ENCODE data around the gene THSD7A. TPM values are rescaled to one million over a fixed set of nuclear protein-coding genes. Genes with fewer than 3 reads are reported as not detected.

THSD7A gene
- polyA plus RNA-seq, 1 donor (not counting 4 experiments of a cell fraction or from before 2014, with no cell fraction given): not detected

- Histone ChIP-seq H3K9ac (ENCODE audit: control insufficient read depth, extremely low read depth, insufficient read depth, low read length) (no peak overlapping the region), H3K4me2 (ENCODE audit: control insufficient read depth, extremely low read depth, insufficient read depth, low read depth, low read length) (no peak overlapping the region), H3K9me3 (ENCODE audit: control insufficient read depth, low read depth, low read length) (no peaks in the 10 kb centered on the region), H3K4me3 (ENCODE audit: control insufficient read depth in 2 of 3, extremely low read depth in 1 of 3, insufficient read depth in 2 of 3, low read depth in 1 of 3, low read length in 3 of 3) (no peak overlapping the region), H3K27ac (ENCODE audit: control insufficient read depth, insufficient read depth, low read length) (no peak overlapping the region), H4K20me1 (ENCODE audit: control insufficient read depth, extremely low read depth, insufficient read depth, low read length) (no peaks in the 10 kb centered on the region), H3K79me2 (ENCODE audit: control insufficient read depth, insufficient read depth, low read length) (no peaks in the 10 kb centered on the region), H3K27me3 (ENCODE audit: control insufficient read depth, extremely low read depth, insufficient read depth, low read length) (no peaks in the 10 kb centered on the region), H3K36me3 (ENCODE audit: control insufficient read depth in 2 of 2, extremely low read depth in 1 of 2, insufficient read depth in 2 of 2, low read length in 2 of 2) (no peaks in the 10 kb centered on the region), H2AFZ (ENCODE audit: control insufficient read depth, low read length) (no peak overlapping the region), H3K4me1 (ENCODE audit: control insufficient read depth, extremely low read depth, insufficient read depth, low read length) (no peaks in the 10 kb centered on the region), H3K9me1 (ENCODE audit: control insufficient read depth, extremely low read depth, insufficient read depth, low read length) (no peaks in the 10 kb centered on the region)
- FAIRE-seq (no peak), DNase-seq (ENCODE audit: low read depth, low spot score) (no peak)
- dilution Hi-C loops (cut with MboI; ENCODE audit: extremely low pct_ligation_motif_present, low sequenced_read_pairs): no loop called here
- TF ChIP-seq, protein P1, sequence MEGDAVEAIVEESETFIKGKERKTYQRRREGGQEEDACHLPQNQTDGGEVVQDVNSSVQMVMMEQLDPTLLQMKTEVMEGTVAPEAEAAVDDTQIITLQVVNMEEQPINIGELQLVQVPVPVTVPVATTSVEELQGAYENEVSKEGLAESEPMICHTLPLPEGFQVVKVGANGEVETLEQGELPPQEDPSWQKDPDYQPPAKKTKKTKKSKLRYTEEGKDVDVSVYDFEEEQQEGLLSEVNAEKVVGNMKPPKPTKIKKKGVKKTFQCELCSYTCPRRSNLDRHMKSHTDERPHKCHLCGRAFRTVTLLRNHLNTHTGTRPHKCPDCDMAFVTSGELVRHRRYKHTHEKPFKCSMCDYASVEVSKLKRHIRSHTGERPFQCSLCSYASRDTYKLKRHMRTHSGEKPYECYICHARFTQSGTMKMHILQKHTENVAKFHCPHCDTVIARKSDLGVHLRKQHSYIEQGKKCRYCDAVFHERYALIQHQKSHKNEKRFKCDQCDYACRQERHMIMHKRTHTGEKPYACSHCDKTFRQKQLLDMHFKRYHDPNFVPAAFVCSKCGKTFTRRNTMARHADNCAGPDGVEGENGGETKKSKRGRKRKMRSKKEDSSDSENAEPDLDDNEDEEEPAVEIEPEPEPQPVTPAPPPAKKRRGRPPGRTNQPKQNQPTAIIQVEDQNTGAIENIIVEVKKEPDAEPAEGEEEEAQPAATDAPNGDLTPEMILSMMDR (optimal IDR thresholded peaks at IDR 0.05 in 1 of 3, IDR thresholded peaks at IDR 0.05 in 1 of 3, conservative IDR thresholded peaks at IDR 0.05 in 1 of 3; ENCODE audit: extremely low read depth in 1 of 3, insufficient read depth in 2 of 3, low read length in 3 of 3): no peak
- no peak for TF ChIP-seq EZH2 (IDR thresholded peaks at IDR 0.05; ENCODE audit: low read length)
Observed at GRCh38 chr7:11848251-11848650, 16.3 kb upstream of the THSD7A start.

DNA sequence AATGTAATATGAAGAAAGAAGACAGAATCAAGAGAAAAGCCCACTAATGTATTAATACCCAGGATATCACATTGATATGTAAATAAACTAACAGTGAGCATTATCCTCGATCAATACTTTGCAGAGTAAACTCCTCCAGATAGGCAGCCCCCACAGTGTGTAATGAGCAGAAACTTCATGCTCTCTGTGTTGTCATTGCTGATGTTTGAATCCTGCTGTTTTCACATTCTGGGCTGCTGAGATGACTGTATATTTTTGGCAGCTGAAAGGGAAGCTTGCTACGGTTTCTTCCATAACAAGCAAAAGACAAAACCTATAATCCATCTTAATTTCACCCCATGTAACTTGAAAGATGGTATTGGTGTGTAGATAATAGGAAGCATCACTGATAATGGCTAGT lies 15.3 kb upstream of the THSD7A start:
- Histone ChIP-seq H3K27me3 (ENCODE audit: control insufficient read depth, extremely low read depth, insufficient read depth, low read length) (no peaks in the 10 kb centered on the region), H3K36me3 (ENCODE audit: control insufficient read depth in 2 of 2, extremely low read depth in 1 of 2, insufficient read depth in 2 of 2, low read length in 2 of 2) (no peaks in the 10 kb centered on the region), H4K20me1 (ENCODE audit: control insufficient read depth, extremely low read depth, insufficient read depth, low read length) (no peaks in the 10 kb centered on the region), H3K79me2 (ENCODE audit: control insufficient read depth, insufficient read depth, low read length) (no peaks in the 10 kb centered on the region), H3K9ac (ENCODE audit: control insufficient read depth, extremely low read depth, insufficient read depth, low read length) (no peak overlapping the region), H3K4me2 (ENCODE audit: control insufficient read depth, extremely low read depth, insufficient read depth, low read depth, low read length) (no peak overlapping the region), H3K9me3 (ENCODE audit: control insufficient read depth, low read depth, low read length) (no peaks in the 10 kb centered on the region), H3K9me1 (ENCODE audit: control insufficient read depth, extremely low read depth, insufficient read depth, low read length) (no peaks in the 10 kb centered on the region), H3K27ac (ENCODE audit: control insufficient read depth, insufficient read depth, low read length) (no peak overlapping the region), H3K4me3 (ENCODE audit: control insufficient read depth in 2 of 3, extremely low read depth in 1 of 3, insufficient read depth in 2 of 3, low read depth in 1 of 3, low read length in 3 of 3) (no peak overlapping the region), H3K4me1 (ENCODE audit: control insufficient read depth, extremely low read depth, insufficient read depth, low read length) (no peaks in the 10 kb centered on the region), H2AFZ (ENCODE audit: control insufficient read depth, low read length) (no peak overlapping the region)
- dilution Hi-C loops (cut with MboI; ENCODE audit: extremely low pct_ligation_motif_present, low sequenced_read_pairs): no loop called here
- FAIRE-seq: no peak
- TF ChIP-seq, protein P1 (optimal IDR thresholded peaks at IDR 0.05 in 1 of 3, IDR thresholded peaks at IDR 0.05 in 1 of 3, conservative IDR thresholded peaks at IDR 0.05 in 1 of 3; ENCODE audit: extremely low read depth in 1 of 3, insufficient read depth in 2 of 3, low read length in 3 of 3): no peak
- no peak for TF ChIP-seq EZH2 (IDR thresholded peaks at IDR 0.05; ENCODE audit: low read length)
- DNase-seq (ENCODE audit: low read depth, low spot score): no peak

Data from keratinocyte (primary cell).